Measurements from ENCODE around the gene INCA1.
A peak's percentile ranks its signal among the peaks of the same experiment; 100 is the strongest.
"Not testable (repeated sequence)": the region's sequence is repeated elsewhere in the genome, so short reads cannot be mapped to it uniquely, and the experiment has no call there.

Gene INCA1

GRCh38 chr17:4997302-4998026 is at the start of gene INCA1, which contains the start of gene KIF1C:
TSS of gene INCA1 (minus strand) at chr17:4997522. CDS start at chr17:4994437, 3,085 bp downstream.
TSS of gene KIF1C (plus strand) at chr17:4997950. CDS start at chr17:5000247, 2,297 bp downstream.
- DNase-seq = peak; percentile 84

GRCh38 chr17:5045496-5045895 is 48.2 kb upstream of the INCA1 start:
- no peak for DNase-seq

GRCh38 chr17:5044630-5045029 is 47.3 kb upstream of the INCA1 start:
- DNase-seq = no peak

- DNase-seq = no peak
These were observed 46.2 kb upstream of the INCA1 start for GRCh38 chr17:5043524-5043923.

- DNase-seq = no peak
These were observed 45.1 kb upstream of the INCA1 start for GRCh38 chr17:5042157-5043022.

GRCh38 chr17:5035315-5035714 is 38.0 kb upstream of the INCA1 start, which contains the start of gene SLC52A1:
TSS of gene SLC52A1 (minus strand) at chr17:5035426. CDS start at chr17:5034606, 820 bp downstream.
- DNase-seq = no peak

GRCh38 chr17:5034651-5035050 is 37.3 kb upstream of the INCA1 start:
- DNase-seq = no peak

- no peak for DNase-seq
These were observed 36.7 kb upstream of the INCA1 start for GRCh38 chr17:5034063-5034462.

GRCh38 chr17:5033352-5034015 is 36.2 kb upstream of the INCA1 start:
- DNase-seq = no peak

GRCh38 chr17:5032865-5033264 is 35.5 kb upstream of the INCA1 start:
- no peak for DNase-seq

- peak; percentile 57 for DNase-seq
These were observed 34.2 kb upstream of the INCA1 start for GRCh38 chr17:5031365-5032082.

- not testable (repeated sequence) for DNase-seq
These were observed 32.8 kb upstream of the INCA1 start for GRCh38 chr17:5030168-5030567.

- no peak for DNase-seq
These were observed 30.6 kb upstream of the INCA1 start for GRCh38 chr17:5027916-5028315.

GRCh38 chr17:5027299-5027698 is 30.0 kb upstream of the INCA1 start:
- DNase-seq = no peak

- DNase-seq = no peak
These were observed 27.3 kb upstream of the INCA1 start for GRCh38 chr17:5024604-5025003.

- no peak for DNase-seq
These were observed 26.3 kb upstream of the INCA1 start for GRCh38 chr17:5023588-5024147.

GRCh38 chr17:5022171-5022711 is 24.9 kb upstream of the INCA1 start:
- DNase-seq = no peak

GRCh38 chr17:5020502-5021023 is 23.2 kb upstream of the INCA1 start:
- no peak for DNase-seq

- no peak for DNase-seq
These were observed 22.2 kb upstream of the INCA1 start for GRCh38 chr17:5019475-5019956.

GRCh38 chr17:5014357-5014756 is 17.0 kb upstream of the INCA1 start:
- DNase-seq = no peak

- no peak for DNase-seq
These were observed 14.6 kb upstream of the INCA1 start for GRCh38 chr17:5011928-5012327.
